ENCODE results near the gene RASL11A.

DNA sequence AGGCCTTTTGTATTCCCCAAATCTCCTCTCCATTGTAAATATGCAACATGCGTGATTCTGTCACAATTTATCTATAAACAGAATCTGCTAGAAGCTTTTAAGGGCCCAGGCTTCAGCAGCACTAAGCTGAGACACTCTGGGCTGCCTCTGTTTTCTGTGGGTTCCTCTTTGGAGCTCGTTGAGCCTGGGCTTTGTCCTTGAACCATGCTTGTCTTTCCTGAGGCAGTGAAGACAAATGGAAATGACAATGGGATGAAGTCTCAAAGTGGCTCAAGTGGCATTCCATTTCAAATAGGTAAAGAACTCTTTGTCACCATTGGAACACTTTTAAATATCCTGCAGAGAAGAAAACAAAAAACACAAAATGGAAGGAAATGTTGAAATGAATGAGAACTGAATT is 40.3 kb downstream of the RASL11A start:
- TF ChIP-seq, protein P1, sequence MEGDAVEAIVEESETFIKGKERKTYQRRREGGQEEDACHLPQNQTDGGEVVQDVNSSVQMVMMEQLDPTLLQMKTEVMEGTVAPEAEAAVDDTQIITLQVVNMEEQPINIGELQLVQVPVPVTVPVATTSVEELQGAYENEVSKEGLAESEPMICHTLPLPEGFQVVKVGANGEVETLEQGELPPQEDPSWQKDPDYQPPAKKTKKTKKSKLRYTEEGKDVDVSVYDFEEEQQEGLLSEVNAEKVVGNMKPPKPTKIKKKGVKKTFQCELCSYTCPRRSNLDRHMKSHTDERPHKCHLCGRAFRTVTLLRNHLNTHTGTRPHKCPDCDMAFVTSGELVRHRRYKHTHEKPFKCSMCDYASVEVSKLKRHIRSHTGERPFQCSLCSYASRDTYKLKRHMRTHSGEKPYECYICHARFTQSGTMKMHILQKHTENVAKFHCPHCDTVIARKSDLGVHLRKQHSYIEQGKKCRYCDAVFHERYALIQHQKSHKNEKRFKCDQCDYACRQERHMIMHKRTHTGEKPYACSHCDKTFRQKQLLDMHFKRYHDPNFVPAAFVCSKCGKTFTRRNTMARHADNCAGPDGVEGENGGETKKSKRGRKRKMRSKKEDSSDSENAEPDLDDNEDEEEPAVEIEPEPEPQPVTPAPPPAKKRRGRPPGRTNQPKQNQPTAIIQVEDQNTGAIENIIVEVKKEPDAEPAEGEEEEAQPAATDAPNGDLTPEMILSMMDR (IDR thresholded peaks at IDR 0.05) = no peak
- no peak for TF ChIP-seq POLR2A (IDR thresholded peaks at IDR 0.05)
